ENCODE measurements around the gene RNPS1. TPM values are rescaled to one million over a fixed set of nuclear protein-coding genes. Genes with fewer than 3 reads are reported as not detected.

RNPS1 gene
- total RNA-seq, 1 experiment from 2014 or later: 131 TPM

DNA sequence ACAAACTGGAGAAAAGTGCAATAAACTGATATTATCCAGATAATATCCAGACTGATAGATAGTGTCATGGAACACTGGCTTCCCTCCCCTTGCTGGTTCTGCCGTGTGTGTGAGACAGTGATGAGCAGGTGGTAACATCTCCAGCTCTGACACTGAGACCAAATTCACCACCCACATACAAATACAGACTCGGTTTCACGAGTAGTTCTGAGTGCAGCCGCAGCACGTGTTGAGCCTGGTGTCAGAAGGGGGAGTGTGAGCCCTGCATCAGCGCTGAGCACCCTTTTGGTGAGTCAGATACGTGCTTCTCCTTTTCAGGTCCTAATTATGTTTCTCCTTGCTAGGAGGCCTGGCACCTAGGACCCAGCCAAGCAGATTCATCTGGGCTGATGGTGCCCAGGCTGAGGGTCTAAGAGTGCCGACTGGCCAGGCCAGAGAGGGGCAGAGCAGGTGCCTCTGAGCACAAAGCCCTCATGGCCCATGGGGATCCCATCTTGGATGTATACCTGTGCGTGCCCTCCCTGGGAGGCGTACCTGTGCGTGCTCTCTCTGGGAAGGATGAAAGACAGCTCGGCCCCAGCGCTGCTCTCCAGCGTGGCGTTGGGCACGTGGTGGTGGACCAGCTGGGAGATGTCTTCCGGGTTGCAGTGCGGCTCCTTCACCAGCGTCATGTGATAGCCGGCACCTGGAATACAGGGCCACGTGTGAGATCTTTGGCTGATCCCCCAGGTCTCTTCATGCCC lies 27.3 kb upstream of the RNPS1 start:
- H3K9ac ChIP-seq (ENCODE audit: low read length): no peak overlapping the region
- no peak for ATAC-seq
- intact Hi-C loops (cut with micrococcal nuclease): no loop called here
- no TSS peak for BruUV-seq (replicated peaks)
- no peaks in the 10 kb centered on the region for H3K9me2 ChIP-seq (replicated peaks; ENCODE audit: low read length)
- CTCF ChIA-PET: no interaction called here
- no peak for TF ChIP-seq EZH2phosphoT487 (IDR thresholded peaks at IDR 0.05; ENCODE audit: borderline replicate concordance, low read length)
- no peak for TF ChIP-seq EZH2 (IDR thresholded peaks at IDR 0.05; ENCODE audit: low read length, unreplicated experiment)
- TF ChIP-seq, protein P1, sequence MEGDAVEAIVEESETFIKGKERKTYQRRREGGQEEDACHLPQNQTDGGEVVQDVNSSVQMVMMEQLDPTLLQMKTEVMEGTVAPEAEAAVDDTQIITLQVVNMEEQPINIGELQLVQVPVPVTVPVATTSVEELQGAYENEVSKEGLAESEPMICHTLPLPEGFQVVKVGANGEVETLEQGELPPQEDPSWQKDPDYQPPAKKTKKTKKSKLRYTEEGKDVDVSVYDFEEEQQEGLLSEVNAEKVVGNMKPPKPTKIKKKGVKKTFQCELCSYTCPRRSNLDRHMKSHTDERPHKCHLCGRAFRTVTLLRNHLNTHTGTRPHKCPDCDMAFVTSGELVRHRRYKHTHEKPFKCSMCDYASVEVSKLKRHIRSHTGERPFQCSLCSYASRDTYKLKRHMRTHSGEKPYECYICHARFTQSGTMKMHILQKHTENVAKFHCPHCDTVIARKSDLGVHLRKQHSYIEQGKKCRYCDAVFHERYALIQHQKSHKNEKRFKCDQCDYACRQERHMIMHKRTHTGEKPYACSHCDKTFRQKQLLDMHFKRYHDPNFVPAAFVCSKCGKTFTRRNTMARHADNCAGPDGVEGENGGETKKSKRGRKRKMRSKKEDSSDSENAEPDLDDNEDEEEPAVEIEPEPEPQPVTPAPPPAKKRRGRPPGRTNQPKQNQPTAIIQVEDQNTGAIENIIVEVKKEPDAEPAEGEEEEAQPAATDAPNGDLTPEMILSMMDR (conservative IDR thresholded peaks at IDR 0.05; ENCODE audit: low read depth, low read length): no peak
- POLR2A ChIA-PET (ENCODE audit: unreplicated experiment): no interaction called here
- no peaks in the 10 kb centered on the region for H3K4me1 ChIP-seq (ENCODE audit: insufficient read depth, low read length)
- H3F3A ChIP-seq (ENCODE audit: low read length, unreplicated experiment): no peaks in the 10 kb centered on the region
- no peaks in the 10 kb centered on the region for H3K36me3 ChIP-seq (ENCODE audit: low read depth, low read length)
- no peak overlapping the region for H3K27ac ChIP-seq (ENCODE audit: low read length)
- no peaks in the 10 kb centered on the region for H3K9me3 ChIP-seq (ENCODE audit: low read length)
- H3K4me3 ChIP-seq (ENCODE audit: low read length): no peak overlapping the region
- H3K27me3 ChIP-seq (ENCODE audit: low read length): no peaks in the 10 kb centered on the region
- no peaks in the 10 kb centered on the region for H3K79me2 ChIP-seq (ENCODE audit: low read length)
- H2AFZ ChIP-seq (ENCODE audit: low read length): no peak overlapping the region
- no peaks in the 10 kb centered on the region for H4K20me1 ChIP-seq (ENCODE audit: low read length)
- no peak for DNase-seq
- no peak overlapping the region for H3K4me2 ChIP-seq (ENCODE audit: low read length)

DNA sequence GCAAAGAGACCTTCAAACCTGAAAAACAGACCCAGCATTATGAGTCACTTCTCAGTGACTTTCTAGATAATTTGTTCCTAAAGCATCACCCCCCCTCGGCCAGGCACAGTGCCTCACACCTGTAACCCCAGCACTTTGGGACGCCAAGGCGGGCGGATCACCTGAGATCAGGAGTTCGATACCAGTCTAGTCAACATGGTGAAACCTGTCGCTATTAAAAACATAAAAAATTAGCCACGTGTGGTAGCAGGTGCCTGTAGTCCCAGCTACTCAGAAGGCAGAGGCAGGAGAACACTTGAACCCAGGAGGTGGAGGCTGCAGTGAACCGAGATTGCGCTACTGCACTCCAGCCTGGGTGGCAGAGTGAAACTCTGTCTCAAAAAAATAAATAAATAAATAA lies 24.3 kb upstream of the RNPS1 start:
- intact Hi-C loops (cut with micrococcal nuclease): no loop called here
- no peak for TF ChIP-seq EZH2 (IDR thresholded peaks at IDR 0.05; ENCODE audit: low read length, unreplicated experiment)
- TF ChIP-seq, protein P1 (conservative IDR thresholded peaks at IDR 0.05; ENCODE audit: low read depth, low read length): no peak
- no peak for TF ChIP-seq EZH2phosphoT487 (IDR thresholded peaks at IDR 0.05; ENCODE audit: borderline replicate concordance, low read length)
- Histone ChIP-seq H3K36me3 (ENCODE audit: low read depth, low read length) (no peaks in the 10 kb centered on the region), H2AFZ (ENCODE audit: low read length) (no peak overlapping the region), H3F3A (ENCODE audit: low read length, unreplicated experiment) (no peaks in the 10 kb centered on the region), H3K79me2 (ENCODE audit: low read length) (no peaks in the 10 kb centered on the region), H3K9me3 (ENCODE audit: low read length) (no peaks in the 10 kb centered on the region), H3K27ac (ENCODE audit: low read length) (no peak overlapping the region), H3K4me2 (ENCODE audit: low read length) (no peak overlapping the region), H3K4me3 (ENCODE audit: low read length) (no peak overlapping the region), H4K20me1 (ENCODE audit: low read length) (no peaks in the 10 kb centered on the region), H3K4me1 (ENCODE audit: insufficient read depth, low read length) (no peaks in the 10 kb centered on the region), H3K9me2 (replicated peaks; ENCODE audit: low read length) (no peaks in the 10 kb centered on the region), H3K9ac (ENCODE audit: low read length) (no peak overlapping the region), H3K27me3 (ENCODE audit: low read length) (no peaks in the 10 kb centered on the region)
- DNase-seq (no peak), ATAC-seq (no peak)
- CTCF ChIA-PET: no interaction called here
- POLR2A ChIA-PET (ENCODE audit: unreplicated experiment): no interaction called here
- no TSS peak for BruUV-seq (replicated peaks)

DNA sequence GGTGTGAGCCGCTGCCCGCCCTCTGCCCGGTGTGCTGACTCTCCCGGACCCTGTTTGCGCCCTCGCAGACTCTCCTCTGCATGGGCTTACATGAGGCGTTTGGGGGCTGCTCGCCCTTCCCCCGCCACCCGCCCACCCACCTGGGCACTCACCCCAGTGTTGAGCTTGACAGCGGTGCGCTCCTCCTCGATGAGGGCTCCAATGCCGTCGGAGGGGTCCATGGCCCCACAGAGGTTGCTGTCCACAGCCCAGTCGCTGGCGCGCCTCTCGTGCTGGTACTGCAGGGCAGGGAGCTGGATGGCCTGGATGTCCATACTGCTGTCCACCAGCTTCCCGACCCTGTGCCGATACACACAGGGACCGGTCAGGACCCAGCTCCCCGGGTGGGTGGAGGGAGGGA lies 21.4 kb upstream of the RNPS1 start:
- TF ChIP-seq EZH2 (IDR thresholded peaks at IDR 0.05; ENCODE audit: low read length, unreplicated experiment) (no peak), EZH2phosphoT487 (IDR thresholded peaks at IDR 0.05; ENCODE audit: borderline replicate concordance, low read length) (no peak)
- TF ChIP-seq, protein P1 (conservative IDR thresholded peaks at IDR 0.05; ENCODE audit: low read depth, low read length): no peak
- ChIA-PET POLR2A (ENCODE audit: unreplicated experiment) (no interaction called here), CTCF (no interaction called here)
- no peak for ATAC-seq
- Histone ChIP-seq H2AFZ (ENCODE audit: low read length) (no peak overlapping the region), H3K4me1 (ENCODE audit: insufficient read depth, low read length) (no peaks in the 10 kb centered on the region), H3K4me2 (ENCODE audit: low read length) (no peak overlapping the region), H3K9me2 (replicated peaks; ENCODE audit: low read length) (no peaks in the 10 kb centered on the region), H3K79me2 (ENCODE audit: low read length) (no peaks in the 10 kb centered on the region), H3K27ac (ENCODE audit: low read length) (no peak overlapping the region), H3K36me3 (ENCODE audit: low read depth, low read length) (no peaks in the 10 kb centered on the region), H3K4me3 (ENCODE audit: low read length) (no peak overlapping the region), H3K9me3 (ENCODE audit: low read length) (no peaks in the 10 kb centered on the region), H3K27me3 (ENCODE audit: low read length) (no peaks in the 10 kb centered on the region), H3K9ac (ENCODE audit: low read length) (no peak overlapping the region), H4K20me1 (ENCODE audit: low read length) (no peaks in the 10 kb centered on the region), H3F3A (ENCODE audit: low read length, unreplicated experiment) (no peaks in the 10 kb centered on the region)
- no peak for DNase-seq
- no TSS peak for BruUV-seq (replicated peaks)
- intact Hi-C loops (cut with micrococcal nuclease): no loop called here
